HG03108 (cell line): Measurements from ENCODE around the gene PCDHGA7.
A peak's percentile ranks its signal among the peaks of the same experiment; 100 is the strongest.
"Not testable (repeated sequence)": the region's sequence is repeated elsewhere in the genome, so short reads cannot be mapped to it uniquely, and the experiment has no call there.

Experiments
- ATAC-seq: cut with Tn5 transposase; IDR thresholded peaks from one replicate; pipeline ENCODE4 v1.9.1; 2021; ENCODE audit warnings: moderate library complexity; ENCODE audit not compliant: unreplicated experiment

The PCDHGA7 gene

GRCh38 chr5:141366016-141366896 lies 16.3 kb upstream of the PCDHGA7 start:
- no peak for ATAC-seq

GRCh38 chr5:141369994-141370848 lies 12.3 kb upstream of the PCDHGA7 start, which contains the start of gene PCDHGB3:
TSS of gene PCDHGB3 (plus strand) at chr5:141370242. CDS start at chr5:141370395, 153 bp downstream.
- peak; percentile 82 for ATAC-seq

- no peak for ATAC-seq
Measured at GRCh38 chr5:141371572-141372475, 10.7 kb upstream of the PCDHGA7 start.

GRCh38 chr5:141373673-141374317 lies 8.7 kb upstream of the PCDHGA7 start, which contains the start of gene PCDHGA6:
TSS of gene PCDHGA6 (plus strand) at chr5:141373891. CDS start at chr5:141374084, 193 bp downstream.
- no peak for ATAC-seq

- ATAC-seq: no peak
Measured at GRCh38 chr5:141374627-141375026, 7.9 kb upstream of the PCDHGA7 start.

GRCh38 chr5:141375444-141376155 lies 6.9 kb upstream of the PCDHGA7 start:
- not testable (repeated sequence) for ATAC-seq

- no peak for ATAC-seq
Measured at GRCh38 chr5:141383345-141383744, 803 bp downstream of the PCDHGA7 start.

- ATAC-seq: no peak
Measured at GRCh38 chr5:141384471-141385267, 2.1 kb downstream of the PCDHGA7 start.

GRCh38 chr5:141387557-141388311 lies 5.2 kb downstream of the PCDHGA7 start, which contains the start of gene PCDHGB4:
TSS of gene PCDHGB4 (plus strand) at chr5:141387698. CDS start at chr5:141387885, 187 bp downstream.
- not testable (repeated sequence) for ATAC-seq

GRCh38 chr5:141388661-141389060 lies 6.1 kb downstream of the PCDHGA7 start:
- no peak for ATAC-seq

GRCh38 chr5:141389153-141390042 lies 6.9 kb downstream of the PCDHGA7 start:
- ATAC-seq: no peak

- no peak for ATAC-seq
Measured at GRCh38 chr5:141392429-141393198, 10.1 kb downstream of the PCDHGA7 start, which contains the start of gene PCDHGA8. TSS of gene PCDHGA8 (plus strand) at chr5:141392633. CDS start at chr5:141392814, 181 bp downstream.

- no peak for ATAC-seq
Measured at GRCh38 chr5:141393267-141393666, 10.7 kb downstream of the PCDHGA7 start.

- ATAC-seq: not testable (repeated sequence)
Measured at GRCh38 chr5:141394401-141395187, 12.1 kb downstream of the PCDHGA7 start.
